Measurements from ENCODE around the gene PLA2G4B.

Gene PLA2G4B

DNA sequence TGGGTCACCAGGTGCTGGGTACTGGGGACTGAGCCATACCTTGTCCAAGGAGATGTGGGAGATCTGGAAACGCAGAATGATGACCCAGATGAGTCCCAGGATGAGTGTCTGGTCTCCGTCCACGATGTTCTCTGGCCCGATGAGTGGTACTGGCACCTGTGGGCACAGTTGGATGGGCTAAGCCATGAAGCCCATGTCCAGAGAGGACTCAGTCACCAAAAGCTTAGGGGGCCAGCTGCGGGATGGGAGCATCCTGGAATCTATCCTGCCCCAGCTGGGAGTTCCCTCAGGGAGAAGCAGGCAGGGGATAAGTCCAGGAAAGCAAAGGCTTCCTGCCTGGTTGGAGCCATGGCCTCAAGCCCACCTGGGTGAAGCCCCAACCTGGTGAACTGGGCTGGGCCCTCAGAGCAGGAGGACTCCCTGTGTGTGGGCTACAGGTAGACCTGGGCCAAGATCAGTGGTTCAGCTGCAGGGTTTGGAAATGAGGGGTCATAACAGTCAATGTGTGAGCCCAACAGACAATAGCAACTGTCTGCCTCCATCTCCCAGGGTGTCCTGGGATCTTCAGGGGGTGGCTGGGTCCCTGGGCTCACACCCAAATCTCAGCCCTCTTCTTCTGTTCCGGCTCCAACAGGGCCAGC, 51.5 kb downstream of the PLA2G4B start:
- H3K4me3 ChIP-seq (ENCODE audit: low read depth, low read length), result no peak overlapping the region
- TF ChIP-seq, protein P1, sequence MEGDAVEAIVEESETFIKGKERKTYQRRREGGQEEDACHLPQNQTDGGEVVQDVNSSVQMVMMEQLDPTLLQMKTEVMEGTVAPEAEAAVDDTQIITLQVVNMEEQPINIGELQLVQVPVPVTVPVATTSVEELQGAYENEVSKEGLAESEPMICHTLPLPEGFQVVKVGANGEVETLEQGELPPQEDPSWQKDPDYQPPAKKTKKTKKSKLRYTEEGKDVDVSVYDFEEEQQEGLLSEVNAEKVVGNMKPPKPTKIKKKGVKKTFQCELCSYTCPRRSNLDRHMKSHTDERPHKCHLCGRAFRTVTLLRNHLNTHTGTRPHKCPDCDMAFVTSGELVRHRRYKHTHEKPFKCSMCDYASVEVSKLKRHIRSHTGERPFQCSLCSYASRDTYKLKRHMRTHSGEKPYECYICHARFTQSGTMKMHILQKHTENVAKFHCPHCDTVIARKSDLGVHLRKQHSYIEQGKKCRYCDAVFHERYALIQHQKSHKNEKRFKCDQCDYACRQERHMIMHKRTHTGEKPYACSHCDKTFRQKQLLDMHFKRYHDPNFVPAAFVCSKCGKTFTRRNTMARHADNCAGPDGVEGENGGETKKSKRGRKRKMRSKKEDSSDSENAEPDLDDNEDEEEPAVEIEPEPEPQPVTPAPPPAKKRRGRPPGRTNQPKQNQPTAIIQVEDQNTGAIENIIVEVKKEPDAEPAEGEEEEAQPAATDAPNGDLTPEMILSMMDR (conservative IDR thresholded peaks at IDR 0.05; ENCODE audit: low read depth, low read length), result no peak
- DNase-seq (ENCODE audit: low read depth), result no peak

DNA sequence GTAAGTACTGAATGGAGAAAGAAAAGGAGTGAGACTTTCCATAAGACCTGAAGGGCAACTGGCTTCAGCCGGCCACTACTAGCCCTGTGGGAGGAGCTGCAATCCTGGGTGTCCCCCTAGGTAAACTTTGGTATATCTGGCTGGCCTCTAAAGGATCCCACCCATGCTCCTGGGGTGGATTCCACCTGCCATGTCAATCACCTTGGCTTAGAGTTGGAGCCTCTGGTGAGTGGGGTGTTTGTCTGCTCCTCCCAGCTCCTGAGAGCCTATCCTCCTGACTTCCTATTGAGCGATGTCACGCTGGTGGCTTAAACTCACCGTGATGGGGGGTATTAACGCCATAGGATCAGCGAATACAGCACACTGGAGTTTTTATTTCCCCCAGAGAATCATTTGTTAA, 52.6 kb downstream of the PLA2G4B start:
- TF ChIP-seq, protein P1 (conservative IDR thresholded peaks at IDR 0.05; ENCODE audit: low read depth, low read length), result no peak
- H3K4me3 ChIP-seq (ENCODE audit: low read depth, low read length), result no peak overlapping the region
- no peak for DNase-seq (ENCODE audit: low read depth)

DNA sequence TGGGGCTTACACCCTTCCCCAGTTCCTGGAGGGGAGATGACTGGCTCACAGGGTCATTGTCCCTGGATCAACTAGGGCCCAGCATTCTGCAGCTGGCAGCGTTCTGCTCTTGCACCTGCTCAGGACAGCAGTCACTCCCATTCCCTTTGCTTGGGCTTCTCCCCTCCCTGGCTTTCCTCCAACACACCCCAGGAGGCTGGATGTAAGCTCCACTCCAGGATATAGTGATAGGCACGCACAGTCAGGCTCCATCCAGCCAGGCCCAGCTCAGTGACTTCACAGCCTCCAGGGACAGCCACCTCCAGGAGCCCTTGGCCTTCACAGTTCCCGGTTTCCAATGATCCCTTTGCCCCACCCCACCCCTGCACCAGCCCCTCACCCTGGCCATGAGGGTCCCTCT, 53.3 kb downstream of the PLA2G4B start:
- TF ChIP-seq, protein P1 (conservative IDR thresholded peaks at IDR 0.05; ENCODE audit: low read depth, low read length), result no peak
- DNase-seq (ENCODE audit: low read depth), result no peak
- H3K4me3 ChIP-seq (ENCODE audit: low read depth, low read length), result no peak overlapping the region

DNA sequence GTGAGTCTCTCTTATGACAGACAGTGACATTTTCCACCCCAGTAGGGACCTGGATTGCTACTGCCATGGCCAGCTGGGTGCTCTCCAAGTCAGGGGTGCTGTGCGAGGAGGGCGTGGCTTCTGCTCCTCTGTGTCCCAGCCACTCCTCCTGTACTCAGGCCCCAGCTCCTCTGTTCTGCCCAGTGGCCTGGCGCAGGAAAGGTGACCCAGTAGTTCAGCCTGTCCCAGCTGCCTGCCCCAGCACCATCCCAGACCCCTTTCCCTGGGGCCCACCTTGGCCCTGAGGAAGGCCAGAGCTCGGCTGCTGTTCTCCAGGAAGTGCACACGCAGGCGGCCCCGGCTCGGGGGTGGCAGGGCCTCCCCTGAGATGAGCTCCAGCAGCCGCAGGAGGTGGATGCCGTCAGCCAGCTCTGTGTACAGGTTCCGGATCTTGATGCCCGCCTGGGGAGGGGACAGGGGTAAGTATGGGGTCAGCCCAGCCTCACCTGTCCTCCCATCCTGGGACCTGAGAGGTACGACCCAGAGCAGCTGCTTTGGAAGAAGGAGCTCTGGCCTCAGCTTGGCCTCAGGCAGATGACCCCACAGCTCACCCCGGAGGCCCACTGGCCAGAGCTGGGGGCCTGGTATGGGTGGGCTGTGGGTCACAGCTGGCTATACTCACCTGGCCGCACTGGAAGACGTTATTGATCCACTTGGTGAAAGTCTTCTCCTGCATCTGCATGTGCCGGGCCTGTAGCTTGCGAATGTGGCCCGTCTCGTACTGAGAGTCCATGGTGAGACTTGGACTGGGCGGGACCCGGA, 54.2 kb downstream of the PLA2G4B start:
- TF ChIP-seq, protein P1 (conservative IDR thresholded peaks at IDR 0.05; ENCODE audit: low read depth, low read length), result no peak
- DNase-seq (ENCODE audit: low read depth), result no peak
- no peak overlapping the region for H3K4me3 ChIP-seq (ENCODE audit: low read depth, low read length)

DNA sequence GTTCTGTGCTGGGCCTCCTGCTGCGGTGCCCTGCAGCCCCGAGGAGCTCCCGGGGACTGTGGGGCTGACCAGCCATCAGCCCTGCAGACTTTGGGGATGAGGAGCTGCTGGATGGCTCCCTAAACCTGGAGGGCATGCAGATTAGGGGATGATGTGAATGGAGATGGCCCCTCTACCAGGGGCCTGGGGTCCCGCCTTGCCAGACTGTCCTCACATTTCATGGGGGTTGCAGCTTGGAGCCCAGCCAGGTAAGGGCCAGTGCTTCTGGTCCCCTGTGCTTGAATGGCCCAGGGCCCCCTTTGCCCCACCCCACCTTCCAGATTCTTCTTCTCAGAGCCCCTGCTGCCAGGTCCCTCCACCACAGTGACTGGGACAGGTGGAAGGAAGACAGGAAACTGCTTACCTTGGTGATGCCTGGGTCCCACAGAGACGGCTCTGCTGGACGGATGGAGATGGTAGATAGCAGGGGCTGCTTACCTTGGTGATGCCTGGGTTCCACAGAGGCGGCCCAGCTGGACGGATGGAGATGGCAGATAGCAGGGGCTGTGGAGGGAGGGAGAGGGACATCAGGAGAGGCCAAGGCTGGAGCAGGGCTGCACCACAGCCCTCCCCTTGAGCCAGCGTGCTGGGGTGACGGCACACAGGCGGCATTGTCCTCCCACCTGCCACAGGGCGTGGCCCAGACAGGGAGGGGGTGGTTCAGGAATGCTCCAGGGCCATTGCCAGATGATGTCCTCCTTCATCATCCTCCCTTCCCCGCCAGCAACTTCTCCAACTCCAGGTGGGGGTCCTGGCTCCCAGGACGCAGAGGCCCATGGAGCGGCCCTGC, 55.0 kb downstream of the PLA2G4B start, which contains the start of gene SPTBN5:
Gene SPTBN5 (minus strand): TSS at position 632 of the 829 bp plus-strand sequence. CDS start 556 bp downstream, at position 76.
- H3K4me3 ChIP-seq (ENCODE audit: low read depth, low read length), result peak within 1 kb of the TSS; percentile 28
- TF ChIP-seq, protein P1 (conservative IDR thresholded peaks at IDR 0.05; ENCODE audit: low read depth, low read length), result no peak
- DNase-seq (ENCODE audit: low read depth), result no peak

DNA sequence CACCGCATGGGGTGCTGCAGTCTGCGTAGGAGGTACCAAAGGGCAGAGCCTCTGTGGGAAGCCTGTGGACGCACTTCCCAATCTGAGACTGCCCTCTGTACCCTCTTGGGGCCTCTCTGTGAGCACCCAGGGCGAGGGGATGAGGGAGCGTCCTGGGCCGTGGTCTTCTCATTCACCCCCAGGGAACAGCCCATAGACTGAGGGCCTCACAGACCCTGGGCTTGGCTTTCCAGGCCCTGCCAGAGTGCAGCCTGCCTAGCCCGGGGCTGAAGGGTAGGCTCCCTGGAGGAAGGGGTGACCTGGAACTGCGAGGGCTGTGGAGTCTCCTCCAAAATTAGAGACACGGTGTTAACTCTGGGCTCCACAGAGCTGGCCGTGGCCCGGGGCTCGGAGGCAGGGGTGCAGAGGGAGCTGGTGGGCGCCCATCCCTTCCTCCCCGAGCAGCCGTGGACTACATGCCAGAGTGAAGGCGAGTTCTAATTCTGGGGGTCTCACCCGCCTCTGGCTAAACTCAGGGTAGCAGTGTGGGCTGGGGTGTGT, 55.7 kb downstream of the PLA2G4B start:
- no peak overlapping the region for H3K4me3 ChIP-seq (ENCODE audit: low read depth, low read length)
- TF ChIP-seq, protein P1 (conservative IDR thresholded peaks at IDR 0.05; ENCODE audit: low read depth, low read length), result no peak
- DNase-seq (ENCODE audit: low read depth), result no peak

Measured in choroid plexus epithelial cell (primary cell).